GM19099 (cell line): ENCODE results near the gene SCUBE1.

Source experiments
- POLR2A ChIP-seq: IDR thresholded peaks from 3 replicates; pipeline ENCODE4 v1.6.1; 2011; ENCODE audit warnings: low read depth; ENCODE audit not compliant: insufficient read length; ENCODE audit errors: extremely low read depth

Gene SCUBE1

DNA sequence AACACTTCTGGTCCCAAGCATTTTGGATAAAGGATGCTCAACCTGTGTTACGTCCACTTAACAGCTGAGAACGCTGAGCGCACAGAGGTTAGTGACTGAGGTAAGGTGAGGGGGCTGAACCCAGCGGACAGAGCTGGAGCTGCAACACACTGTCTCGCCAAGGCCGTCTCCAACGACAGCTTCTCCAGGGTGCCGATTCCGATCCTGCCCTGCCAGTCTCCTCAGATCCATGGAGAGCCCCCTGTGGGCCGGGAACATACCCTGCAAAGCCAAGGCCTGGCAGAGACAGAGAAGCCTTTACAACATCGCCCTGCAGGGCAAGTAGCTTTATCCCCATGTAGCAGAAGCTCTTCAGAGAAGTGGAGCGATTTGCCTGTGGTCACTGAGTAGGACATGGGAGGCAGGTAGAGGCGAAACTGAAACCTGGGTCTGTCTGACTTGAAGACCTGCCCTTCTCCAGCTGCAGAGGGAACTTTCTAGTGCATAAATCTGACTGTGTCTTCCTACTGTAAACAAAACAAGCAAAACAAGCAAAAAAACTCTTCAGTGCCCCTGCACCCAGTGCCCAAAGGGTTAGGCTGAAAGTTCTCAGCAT lies 72.8 kb downstream of the SCUBE1 start:
- TF ChIP-seq POLR2A: no peak

DNA sequence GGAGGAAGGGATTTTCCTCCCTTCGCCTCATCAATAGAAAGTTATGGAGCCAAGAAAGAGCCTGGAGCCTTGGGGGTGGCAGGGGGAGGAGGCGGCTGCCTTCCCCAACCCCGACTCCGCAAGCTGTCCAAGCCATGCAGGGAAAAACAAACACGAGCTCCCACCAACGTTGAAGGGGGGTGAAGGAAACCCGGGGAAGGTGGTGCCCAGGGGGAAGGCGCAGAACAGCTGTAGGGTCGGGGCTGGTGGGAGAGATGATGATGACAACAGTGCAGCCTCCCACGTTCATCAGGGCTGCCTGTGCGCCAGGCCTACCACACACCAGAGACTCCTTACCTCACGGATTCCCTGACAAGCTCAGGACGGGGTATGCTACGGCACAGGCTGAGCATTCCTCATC lies 73.5 kb downstream of the SCUBE1 start:
- TF ChIP-seq POLR2A: no peak

DNA sequence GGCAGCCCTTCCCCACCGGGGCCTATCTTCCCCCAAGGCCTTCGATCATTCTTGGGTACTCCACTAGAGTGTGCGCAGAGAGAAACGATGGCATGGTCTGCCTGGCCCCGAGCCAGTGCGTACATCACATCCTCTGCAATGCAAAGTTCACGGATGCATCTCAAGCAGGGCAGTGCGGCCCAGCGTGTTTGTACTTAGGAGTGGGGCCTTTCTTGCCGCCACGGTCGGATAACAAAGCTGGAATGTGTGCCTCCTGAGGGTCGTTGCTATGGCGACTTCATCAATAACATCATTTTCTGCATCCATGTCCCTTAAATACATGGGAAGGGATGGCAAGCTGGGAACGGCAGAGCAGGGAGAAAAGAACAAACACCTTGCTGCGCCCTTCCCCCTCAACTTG lies 73.9 kb downstream of the SCUBE1 start:
- no peak for TF ChIP-seq POLR2A

DNA sequence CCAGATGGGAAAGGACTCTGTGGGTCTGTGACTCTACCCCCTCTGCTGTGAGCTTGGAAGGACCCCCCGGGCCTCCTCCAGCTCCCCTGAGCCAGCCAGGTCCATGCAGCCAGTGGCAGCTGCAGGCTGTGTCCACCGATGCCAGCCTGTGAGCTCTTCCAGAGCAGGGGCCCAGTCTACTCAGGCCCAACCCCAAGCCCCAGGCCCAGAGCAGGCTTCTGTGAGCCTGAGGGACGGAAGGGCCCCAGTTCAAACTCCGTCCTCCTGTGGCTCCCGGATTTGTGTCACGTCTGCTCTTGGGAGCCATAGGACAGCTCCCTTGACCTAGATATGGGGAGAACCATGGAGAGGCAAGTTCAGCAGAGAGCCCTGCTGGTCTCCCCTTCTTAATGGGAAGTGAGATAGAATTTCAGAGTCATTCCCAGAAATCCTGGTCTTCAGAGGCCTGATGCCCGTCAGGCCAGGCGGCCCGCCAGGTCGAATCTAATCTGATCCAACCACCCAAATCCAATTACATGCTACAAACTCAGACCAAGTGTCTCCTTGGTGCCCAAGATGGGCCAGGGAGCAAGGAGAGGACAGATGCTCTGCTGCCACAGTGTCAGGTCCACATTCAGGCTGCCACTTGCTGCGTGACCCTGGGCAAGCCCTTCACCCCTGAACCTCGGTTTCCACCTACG lies 75.1 kb downstream of the SCUBE1 start:
- no peak for TF ChIP-seq POLR2A

DNA sequence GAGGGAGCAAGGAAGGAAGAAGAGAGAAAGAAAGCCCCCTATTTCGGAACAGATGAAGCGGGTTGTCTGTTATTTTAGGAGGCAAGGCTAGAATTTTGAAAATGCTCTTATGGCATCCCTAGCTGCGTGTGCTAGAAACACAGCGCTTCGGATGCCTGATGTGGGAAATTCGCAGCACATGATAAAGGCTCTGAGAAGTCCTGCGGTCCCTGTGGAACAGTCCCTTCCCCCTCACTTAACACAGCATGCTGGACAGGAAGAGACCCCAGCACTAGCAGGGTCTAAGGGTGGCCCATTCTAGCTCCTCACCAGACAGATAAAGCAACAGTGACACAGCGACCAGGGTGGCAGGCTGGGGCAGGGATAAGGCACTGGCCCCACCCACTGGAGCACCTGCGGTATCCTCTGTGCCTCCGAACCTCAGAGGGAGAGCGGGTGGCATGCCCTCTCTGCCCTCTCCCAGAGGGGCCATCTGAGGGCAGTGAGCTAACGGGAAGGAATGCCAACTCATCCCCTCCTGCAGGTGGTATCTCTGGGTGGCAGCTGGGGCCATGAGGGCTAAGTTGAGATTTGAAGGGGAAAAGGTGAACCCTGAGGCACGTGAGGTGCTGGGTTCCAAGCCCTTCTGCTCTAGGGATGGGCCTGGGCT lies 75.7 kb downstream of the SCUBE1 start:
- no peak for TF ChIP-seq POLR2A

DNA sequence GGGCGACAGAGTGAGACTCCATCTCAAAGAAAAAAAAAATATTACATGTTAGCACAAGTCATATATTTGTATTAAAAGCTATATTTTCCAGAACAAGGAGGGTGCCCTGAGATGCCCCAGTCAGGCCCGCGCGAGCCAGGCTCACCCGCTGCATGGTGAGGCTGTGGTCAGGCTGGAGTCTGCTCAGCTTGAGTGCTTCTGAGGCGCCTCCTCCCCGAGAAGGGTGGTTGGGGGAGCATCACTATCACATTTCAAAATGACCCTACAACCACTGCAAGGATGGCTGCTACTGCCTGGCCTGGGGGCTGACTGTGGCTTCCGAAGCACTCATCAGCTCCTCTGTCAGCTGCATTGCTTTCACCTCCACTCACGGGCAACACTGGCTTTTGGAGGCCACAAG lies 77.1 kb downstream of the SCUBE1 start:
- TF ChIP-seq POLR2A: no peak

DNA sequence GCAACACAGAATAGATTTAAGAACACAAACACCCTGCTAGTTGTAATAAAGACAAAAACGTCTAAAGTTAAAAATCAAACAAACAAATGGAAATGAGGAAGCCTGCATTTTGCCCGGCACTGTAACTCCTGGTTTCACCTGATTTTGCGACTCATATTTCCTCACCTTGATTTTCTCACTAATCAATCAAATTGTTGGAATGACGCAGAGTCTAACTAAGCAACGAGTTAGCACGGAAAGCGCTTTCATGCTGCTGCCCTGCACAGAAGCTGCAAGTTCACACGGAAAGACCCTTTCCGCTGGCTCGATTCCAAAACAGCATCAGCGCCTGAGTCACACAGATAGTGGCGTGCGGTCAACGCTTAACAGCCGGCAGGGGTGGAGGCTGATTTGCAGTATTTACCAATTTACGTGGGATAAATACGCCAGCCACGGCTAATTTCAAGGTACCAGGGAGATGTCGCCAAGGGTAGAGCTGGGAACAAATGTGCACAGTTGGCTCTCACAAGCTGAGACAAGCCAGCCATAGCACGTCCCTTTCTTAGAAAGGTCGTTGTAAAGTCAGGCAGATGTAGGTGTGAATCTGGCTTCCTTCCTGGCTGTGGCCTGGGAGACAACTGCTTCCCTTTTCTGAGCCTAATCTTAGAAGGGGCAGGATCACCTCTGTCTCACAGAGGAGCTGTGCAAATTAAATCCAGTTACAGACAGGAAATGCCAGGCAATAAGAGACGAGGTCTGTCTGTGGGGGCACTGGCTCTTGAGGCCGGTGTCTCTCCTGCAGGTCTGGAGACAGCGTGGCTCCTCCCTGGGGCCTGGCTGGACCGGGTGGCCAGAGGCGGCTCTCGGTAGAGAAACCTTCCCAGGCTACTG lies 79.3 kb downstream of the SCUBE1 start:
- peak; percentile 13 for TF ChIP-seq POLR2A

DNA sequence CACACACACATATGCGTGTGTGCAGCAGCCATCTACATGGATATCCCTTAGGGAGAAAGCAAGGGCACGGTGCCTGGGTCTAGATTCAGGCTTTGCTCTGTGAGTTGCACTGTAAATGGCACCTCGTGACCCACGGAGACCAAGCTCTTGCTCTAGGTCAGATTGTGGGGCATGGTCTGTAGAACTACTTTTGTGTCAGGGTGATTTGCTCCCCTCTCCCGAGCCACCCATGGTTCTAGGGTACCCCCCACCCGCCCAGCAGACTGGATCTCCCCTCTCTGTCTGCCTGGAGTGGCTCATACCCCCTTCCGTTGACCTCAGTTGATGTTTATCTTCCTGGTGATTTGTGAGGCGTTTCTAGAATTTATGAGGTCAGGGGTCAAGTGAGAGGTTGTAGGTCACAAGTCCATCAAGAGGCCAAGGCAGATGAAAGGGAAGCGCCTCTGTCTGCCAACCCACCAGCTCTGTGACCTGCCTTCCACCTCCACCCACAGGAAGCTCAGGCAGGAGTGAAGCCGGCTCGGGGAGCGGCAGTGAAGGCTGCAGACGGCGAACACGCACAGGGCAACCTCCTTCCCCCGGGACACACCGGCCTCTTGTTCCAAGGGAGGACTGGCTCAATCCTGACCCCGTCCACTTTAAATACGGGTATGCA lies 80.1 kb downstream of the SCUBE1 start:
- no peak for TF ChIP-seq POLR2A

DNA sequence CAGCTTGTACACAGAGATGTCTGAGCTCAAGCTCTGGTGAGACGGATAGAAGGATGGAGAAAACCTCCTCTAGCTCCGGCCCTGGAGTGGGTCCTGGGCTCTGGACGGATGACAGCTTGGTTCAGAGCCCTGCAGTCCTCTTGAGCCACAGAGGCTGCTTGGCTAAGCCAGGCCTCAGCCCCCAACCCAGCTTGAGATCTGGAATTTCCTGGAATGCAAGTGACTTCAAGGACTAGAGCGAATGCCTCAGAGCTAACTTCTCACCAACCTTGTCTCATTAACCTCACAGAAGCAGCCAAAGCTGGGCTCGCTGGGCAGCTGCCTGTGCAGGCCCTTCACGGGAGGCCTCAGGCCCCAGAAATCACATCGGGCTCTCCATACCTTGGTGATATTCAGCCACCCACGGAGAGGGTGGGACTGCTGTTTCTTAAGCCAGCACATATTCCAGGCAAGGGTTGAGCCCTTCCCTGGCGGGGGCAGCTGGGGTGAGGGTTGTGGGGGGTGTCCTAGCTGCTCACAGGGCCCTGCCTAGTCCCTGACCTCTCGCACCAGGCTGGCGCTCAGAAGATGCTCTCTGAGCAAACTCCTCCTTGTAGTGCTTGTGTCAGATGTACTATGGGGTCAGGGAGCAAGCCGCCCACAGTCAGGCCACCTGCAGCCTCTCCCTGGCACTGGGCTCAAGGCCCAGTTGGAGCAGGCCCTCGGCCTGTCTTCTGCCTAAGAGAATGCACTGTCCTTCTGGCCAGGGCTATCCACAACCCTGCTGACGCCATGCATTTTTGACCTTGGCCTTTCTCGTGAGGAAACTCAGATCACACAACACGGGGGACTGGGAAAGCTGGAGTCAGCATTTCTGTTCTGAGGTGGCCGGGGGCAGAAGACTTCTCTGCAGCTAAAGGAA lies 82.6 kb downstream of the SCUBE1 start:
- no peak for TF ChIP-seq POLR2A

DNA sequence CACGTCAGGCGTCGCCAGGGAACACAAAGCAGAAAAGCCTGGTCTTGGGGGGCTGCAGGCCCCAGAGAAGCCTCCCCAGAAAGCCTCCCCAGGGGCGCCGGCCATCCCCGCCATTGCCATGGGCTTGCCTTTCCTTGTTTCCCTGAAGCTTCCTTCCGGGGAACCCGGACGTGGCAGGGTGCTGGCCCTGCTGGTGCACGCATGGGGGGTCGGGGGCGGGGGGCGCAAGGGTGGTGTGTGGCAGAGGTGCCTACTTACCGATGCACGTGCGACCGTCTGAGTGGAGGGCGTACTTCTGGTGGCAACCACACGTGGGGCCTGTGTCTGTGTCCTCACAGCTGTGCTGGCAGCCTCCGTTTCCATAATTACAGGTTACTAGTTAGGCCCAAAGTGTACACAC lies 85.2 kb downstream of the SCUBE1 start:
- TF ChIP-seq POLR2A: no peak

DNA sequence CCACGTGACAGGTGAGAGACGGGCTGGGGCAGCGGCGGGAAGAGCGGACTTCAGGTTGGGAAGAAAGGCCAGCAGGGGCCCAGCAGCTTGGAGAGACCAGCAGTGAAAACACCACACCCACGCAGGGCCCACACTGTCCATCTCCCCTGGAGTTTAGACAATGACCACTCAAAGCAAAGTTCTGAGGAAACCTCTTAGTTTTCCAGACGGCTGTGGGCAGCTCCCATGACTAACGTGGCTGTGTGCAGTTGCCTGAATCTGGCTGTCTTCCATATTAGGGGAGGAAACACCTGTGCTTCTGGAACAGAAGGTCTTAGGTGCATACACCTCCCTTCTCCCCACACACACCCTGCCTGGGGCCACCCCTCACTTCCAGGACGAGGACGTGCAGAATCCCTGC lies 85.6 kb downstream of the SCUBE1 start:
- TF ChIP-seq POLR2A: no peak

DNA sequence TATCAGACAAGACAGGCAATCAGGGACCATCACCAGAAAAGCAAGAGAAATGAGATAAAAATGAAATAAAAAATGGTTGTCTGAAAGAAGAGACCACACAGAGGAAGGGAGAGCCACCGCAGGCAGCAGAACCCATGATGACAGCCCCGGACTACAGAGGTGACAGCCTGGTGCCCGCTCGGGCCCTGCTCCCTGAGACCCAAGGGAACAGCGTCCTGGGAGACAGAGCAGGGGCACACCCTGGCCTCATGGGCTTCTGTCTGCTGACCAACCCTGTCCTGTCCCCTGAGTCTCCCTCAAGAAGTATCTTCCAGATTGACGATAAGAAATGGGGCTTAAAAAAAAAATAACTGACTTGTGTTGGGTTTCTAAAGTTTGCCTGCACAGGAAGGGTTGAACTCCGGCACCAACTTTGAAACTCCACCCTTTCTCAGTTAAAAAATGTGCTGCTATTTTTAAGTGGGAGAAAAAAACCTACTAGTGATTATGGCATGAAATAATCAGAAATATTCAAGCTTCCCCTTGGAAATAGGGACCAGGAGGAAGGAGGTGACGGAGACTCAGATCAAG lies 86.1 kb downstream of the SCUBE1 start:
- TF ChIP-seq POLR2A: no peak

DNA sequence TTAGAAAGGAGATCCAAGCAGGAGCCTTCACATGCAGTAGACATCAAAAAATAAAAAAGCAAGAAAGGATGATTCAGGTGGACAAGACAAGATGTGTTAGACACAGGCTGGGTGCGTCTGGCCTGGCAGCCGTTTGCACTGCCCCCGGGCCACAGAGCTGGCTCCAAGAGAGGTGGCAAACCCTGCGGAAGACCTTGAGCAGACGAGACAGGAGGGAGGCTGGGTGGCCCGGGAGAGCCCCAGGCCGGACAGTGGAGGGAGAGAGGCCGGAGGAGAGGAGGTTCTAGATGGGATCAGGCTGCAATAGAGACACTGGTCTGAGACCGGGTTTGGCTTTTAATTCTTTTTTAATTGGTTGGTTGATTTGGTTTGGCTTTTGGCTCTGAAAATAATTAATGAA lies 86.6 kb downstream of the SCUBE1 start:
- no peak for TF ChIP-seq POLR2A

DNA sequence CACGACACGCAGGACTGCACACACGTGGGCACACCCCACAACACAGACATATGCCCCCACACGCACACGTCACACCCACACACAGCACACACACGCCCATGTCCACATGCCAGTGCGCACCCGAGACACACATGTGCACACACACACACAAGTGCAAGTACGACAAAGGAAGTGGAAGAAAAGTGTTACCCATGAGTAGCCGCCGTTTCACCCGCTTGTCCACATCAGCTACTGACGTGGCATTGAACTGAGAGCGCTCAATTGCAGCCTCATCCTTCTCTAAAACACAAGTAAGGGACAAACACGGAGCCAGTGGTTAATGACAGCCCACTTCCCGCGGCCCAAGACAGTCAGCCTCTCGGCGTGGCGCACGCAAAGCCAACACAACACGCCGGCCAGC lies 87.9 kb downstream of the SCUBE1 start:
- TF ChIP-seq POLR2A: no peak
